Dermis microvascular lymphatic vessel endothelial cell (primary cell): ENCODE data around the gene XAGE1B. TPM values are rescaled to one million over a fixed set of nuclear protein-coding genes. Genes with fewer than 3 reads are reported as not detected.

Source experiments
- total RNA-seq: library from RNA; depleted of rRNA; stranded (reverse); fragments of >200 nt; gene quantifications from 2 replicates; pipeline ENCODE4 v1.2.1, GENCODE V29; 2014

XAGE1B gene
- total RNA-seq, 1 donor from 2014 or later: not detected

Other genes starting within 250 kb of the XAGE1B start
- gene XAGE2, start 148.0 kb downstream of the XAGE1B start, total RNA-seq: not detected in 2 replicates
- gene XAGE1A, start 21.3 kb downstream of the XAGE1B start, total RNA-seq: not detected in 2 replicates
- not detected in 2 replicates for gene SSX7, start 137.8 kb upstream of the XAGE1B start, total RNA-seq
- not detected in 2 replicates for gene SSX2, start 190.1 kb upstream of the XAGE1B start, total RNA-seq
- gene SSX2B, start 234.2 kb upstream of the XAGE1B start, total RNA-seq: not detected in 2 replicates